T47D (cell line): ENCODE data around the gene ANXA3.
A peak's percentile ranks its signal among the peaks of the same experiment; 100 is the strongest.

Experiments used
- DNase-seq, 2 experiments: peaks; one replicate each; pipeline versions ENCODE4 v3.0.0 to v3.0.0-alpha.2; 2011 to 2012; ENCODE audit warnings: low read depth in 1 of 2, low spot score in 1 of 2
- JUND ChIP-seq: IDR thresholded peaks from 2 replicates; pipeline ENCODE4 v1.6.1; 2012; ENCODE audit warnings: low read depth
- in situ Hi-C: cut with HindIII; loops from 2 replicates; pipeline ENCODE4 v1.10.0; 2016; ENCODE audit warnings: low sequenced_read_pairs, low pct_unique_long_range_greater_than_20kb

ANXA3 gene

DNA sequence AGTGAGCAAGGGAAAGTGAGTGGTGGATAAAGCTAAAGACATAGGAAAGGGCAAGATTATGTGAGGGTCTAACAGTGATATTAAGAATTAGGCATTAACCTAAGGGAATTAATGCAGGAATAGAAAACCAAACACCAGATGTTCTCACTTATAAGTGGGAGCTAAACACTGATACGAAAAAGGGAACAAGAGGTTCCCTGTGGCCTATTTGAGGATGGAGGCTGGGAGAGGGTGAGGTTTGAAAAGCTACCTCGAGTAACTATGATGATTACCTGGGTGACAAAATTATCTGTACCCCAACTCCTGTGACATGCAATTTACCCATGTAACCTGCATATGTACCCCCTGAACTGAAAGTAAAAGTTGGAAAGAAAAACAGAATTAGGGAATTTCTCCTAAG lies 79.0 kb downstream of the ANXA3 start:
- DNase-seq, result no peak
- in situ Hi-C loops, result no loop called here
- no peak for TF ChIP-seq JUND

- in situ Hi-C loops, result no loop called here
- no peak for TF ChIP-seq JUND
Measured at GRCh38 chr4:78634011-78634664, 82.6 kb downstream of the ANXA3 start.

DNA sequence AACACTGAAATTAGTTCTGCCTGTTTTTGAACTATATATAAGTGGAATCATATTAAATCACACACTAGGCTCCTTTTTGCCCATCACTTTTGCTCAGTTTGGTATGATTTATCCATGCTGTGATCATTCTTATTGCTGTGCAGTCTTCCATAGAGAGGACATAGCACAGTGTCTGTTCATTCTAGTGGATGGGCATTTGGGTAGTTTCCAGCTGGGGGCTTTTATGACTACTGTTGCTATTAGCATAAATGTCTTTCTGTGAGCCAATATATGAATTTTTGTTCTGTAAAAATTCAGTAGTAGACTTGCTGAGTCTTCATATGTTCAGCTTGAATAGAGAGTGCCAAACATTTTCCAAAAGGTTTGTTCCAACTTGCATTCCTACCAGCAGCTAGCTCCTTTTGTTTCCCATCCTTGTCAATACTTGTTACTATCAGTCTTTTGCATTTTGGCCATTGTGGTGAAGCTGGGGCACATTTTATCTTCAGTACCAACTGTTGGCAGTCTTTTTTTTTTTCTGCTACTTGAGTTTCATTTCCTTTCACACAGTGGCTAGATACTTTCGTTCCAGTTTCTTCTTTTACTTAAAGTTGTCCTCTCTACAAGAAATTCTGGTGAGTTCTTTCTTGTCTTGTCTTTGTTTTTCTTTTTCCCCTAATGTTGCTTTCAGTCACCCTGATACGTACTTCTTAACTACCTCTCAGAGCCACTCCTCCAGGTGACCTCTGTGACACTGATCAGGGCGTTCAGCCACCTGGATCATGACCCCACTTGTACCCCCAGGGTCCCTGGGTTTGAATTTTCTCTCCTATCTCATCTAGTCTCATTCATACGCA lies 87.0 kb downstream of the ANXA3 start:
- TF ChIP-seq JUND, result no peak
- in situ Hi-C loops, result no loop called here
- no peak for DNase-seq

More at GRCh38 chr4:78634011-78634664, 82.6 kb downstream of the ANXA3 start:
- DNase-seq, result no peak

- no peak for TF ChIP-seq JUND
- in situ Hi-C loops, result no loop called here
- DNase-seq, result no peak
Measured at GRCh38 chr4:78640714-78641113, 89.1 kb downstream of the ANXA3 start.

DNA sequence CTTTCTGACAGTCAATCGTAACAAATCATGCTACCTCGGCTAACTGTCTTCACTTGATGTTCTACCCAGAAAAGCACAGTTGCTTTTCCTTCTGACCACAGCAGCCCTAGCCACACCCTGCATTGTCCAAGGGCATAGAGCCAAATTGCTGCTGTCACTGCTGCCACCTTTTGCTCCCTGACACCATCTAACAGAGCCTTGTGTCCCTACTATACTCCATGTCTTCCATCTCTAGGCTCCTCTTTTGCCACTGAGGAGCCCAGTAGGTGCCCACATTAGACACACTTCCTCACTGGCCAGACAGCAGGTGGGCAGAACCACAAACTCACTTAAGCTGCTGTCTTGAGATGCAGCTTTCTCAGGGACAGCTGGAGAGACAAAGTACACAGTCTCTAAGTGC lies 91.4 kb downstream of the ANXA3 start:
- in situ Hi-C loops, result no loop called here
- no peak for DNase-seq
- TF ChIP-seq JUND, result no peak

DNA sequence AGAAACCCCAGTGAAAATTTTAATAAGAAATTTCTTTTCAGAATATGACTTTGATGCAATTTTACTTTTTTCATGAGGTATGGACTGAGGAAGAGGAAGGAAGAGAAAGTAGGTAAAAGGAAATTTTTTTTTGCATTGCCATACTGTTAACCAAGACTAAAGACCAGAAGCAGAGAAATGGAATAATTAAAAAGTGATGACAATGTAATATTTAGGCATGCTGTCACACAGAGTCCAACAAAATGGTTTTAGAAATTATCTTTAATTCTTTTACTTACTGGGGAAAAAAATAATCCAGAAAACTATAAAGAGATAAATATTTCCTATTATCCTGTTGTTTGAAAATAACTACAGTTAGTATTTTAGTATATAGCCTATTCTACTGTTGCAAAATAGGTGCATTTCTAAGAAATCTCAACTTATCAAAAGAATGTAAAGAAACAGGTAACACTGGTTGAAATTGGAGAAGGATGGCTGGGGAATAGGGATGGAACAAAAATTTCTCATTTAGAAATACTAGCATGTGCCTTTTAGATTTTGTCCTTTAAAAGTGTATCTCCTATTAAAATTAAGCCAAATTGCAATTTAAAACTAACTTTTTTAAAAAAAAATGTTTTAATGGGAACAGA lies 92.6 kb downstream of the ANXA3 start:
- TF ChIP-seq JUND, result no peak
- no peak for DNase-seq
- in situ Hi-C loops, result no loop called here

- no peak for TF ChIP-seq JUND
- peak; percentile 23 to 77 for DNase-seq
- in situ Hi-C loops, result no loop called here
Measured at GRCh38 chr4:78644744-78645330, 93.3 kb downstream of the ANXA3 start.

GRCh38 chr4:78645853-78646757 lies 94.5 kb downstream of the ANXA3 start:
- TF ChIP-seq JUND, result no peak
- in situ Hi-C loops, result no loop called here
- DNase-seq, result peak in 1 of 2 experiments; percentile 65

DNA sequence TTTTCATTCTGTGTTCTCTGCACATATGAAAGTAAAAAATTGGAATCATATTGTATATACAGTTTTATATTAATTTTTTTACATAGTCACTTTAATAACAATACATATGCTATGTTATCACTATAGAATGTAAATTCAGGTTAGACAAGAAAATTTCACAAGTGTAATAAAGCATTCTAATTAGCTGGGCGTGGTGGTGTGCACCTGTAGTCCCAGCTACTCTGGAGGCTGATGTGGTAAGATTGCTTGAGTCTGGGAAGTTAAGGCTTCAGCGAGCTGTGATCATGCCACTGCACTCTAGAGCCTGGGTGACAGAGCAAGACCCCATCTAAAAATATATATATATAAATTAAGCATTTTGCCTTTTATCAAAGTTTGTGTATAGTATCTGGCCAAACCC lies 95.7 kb downstream of the ANXA3 start:
- TF ChIP-seq JUND, result no peak
- in situ Hi-C loops, result no loop called here
- DNase-seq, result no peak

DNA sequence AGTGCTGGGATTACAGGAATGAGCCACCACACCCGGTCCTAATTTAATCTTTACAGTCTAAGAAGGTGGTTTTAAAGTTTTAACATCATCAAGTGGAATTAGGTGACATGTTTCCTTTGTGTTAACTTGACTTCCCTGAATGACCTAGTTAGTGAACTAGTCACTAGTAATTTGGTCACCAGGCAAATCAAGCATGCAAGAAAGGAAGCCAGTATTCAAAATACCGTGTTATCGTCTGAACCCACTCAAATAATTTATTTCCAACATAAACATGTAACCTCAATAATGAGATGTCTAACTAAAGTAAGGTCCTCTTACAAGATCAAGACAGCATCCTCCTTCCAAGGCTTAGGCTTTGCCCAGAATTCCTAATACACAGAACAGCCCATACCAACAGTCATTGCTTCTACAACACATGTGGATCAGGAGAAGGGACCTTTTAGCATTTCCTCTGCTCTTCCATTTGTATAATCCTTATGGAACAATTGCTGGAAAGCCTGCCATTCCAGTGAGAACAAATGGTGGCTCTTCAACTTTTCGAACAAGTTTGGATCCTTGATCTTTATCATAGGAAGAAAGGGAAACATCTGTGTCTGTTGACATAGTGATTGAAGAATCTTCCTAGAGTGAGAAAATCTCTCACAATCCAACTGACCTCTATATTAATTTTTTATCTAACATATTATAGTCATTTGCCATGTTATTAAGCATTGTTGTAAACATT lies 97.2 kb downstream of the ANXA3 start:
- DNase-seq, result no peak
- no peak for TF ChIP-seq JUND
- in situ Hi-C loops, result no loop called here
